ENCODE data around the gene BCAP31.

The BCAP31 gene

DNA sequence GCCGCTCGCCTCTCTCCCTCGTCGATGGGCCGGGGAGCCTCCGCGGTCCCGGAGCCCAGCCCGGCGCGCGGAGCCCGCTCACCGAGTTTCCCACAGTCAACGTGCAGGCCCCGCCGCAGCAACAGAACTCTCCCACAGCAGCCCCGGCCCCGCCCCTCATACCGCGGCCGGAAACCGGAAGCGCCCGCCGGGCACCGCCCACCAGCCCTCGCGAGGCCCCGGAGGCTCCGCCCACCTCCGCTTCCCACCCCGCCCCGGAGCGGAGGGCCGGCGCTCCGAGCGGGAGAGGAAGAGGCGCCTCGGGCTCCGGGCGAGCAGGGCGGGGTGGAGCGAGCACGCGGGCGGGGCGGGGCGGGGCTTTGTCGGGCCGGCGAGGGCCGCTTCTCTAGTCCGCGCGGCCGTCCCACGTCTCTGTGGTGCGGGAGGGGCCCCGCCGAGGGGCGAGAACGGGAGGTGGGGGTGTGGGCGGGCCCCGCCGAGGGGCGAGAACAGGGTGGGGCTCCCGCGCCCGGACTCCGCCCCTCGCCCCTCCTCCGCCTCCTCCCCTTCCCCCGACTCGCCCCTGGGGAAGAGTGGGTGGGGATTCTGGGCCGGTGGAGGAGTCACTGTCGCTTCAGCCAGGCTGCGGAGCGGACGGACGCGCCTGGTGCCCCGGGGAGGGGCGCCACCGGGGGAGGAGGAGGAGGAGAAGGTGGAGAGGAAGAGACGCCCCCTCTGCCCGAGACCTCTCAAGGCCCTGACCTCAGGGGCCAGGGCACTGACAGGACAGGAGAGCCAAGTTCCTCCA lies at the start of gene BCAP31, which contains the start of gene ABCD1:
Gene BCAP31 (minus strand): TSS at position 136 of the 787 bp plus-strand sequence. CDS start 1,143 bp downstream, outside the sequence.
Gene ABCD1 (plus strand): TSS at position 605 of the 787 bp plus-strand sequence. CDS start 411 bp downstream, outside the sequence.
- DNase-seq = peak; percentile 81

DNA sequence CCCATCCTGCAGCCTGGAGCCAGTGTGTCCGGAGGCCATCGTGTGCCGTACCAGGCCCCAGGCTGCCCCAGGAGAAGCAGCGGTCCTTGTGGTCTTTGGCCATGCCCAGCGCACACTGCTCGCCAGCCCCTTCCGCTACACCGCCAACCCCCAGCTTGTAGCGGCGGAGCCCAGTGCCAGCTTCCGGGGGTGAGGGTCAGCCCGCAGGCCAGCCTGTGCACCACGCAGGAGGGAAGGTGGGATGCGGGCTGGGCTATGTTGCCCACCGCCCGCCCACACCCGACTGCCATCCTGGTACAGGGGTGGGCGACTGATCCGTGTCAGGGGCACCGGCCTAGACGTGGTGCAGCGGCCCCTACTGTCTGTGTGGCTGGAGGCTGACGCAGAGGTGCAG lies 49.0 kb upstream of the BCAP31 start:
- no peak for DNase-seq

- no peak for DNase-seq
Measured at GRCh38 chrX:153772316-153773217, 48.4 kb upstream of the BCAP31 start.

GRCh38 chrX:153771415-153772315 lies 47.5 kb upstream of the BCAP31 start:
- no peak for DNase-seq

DNA sequence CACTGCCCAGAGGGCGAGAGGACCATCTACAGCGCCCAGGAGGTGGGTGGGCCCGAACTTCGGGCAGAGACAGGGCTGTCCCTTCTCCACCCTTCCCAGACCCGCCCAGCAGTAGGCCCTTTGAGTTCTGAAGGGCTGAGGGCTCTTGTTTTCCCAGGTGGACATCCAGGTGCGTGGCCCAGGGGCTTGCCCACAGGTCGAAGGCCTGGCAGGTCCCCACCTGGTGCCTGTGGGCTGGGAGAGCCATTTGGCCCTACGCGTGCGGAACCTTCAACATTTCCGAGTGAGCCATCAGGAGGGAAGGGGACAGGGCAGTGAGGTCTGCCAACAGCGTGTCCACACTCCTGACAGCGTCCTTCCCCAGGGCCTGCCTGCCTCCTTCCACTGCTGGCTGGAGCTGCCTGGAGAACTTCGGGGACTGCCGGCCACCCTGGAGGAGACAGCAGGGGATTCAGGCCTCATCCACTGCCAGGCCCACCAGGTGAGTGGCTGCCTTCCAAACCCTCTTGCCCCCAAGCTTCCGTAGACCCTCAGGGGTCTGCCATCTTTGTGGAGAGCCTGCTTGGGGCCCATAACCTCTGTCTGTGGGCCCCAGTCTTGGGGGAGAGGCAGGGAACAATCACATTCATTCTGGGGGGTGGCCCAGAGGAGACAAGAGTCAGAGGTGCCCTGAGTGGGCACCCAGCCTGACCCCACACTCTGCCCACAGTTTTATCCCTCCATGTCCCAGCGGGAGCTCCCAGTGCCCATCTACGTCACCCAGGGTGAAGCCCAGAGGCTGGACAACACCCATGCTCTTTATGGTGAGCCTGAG lies 46.6 kb upstream of the BCAP31 start:
- DNase-seq = no peak

- DNase-seq = no peak
Measured at GRCh38 chrX:153769865-153770600, 45.8 kb upstream of the BCAP31 start.

GRCh38 chrX:153769158-153769864 lies 45.1 kb upstream of the BCAP31 start:
- DNase-seq = no peak

GRCh38 chrX:153768311-153769157 lies 44.3 kb upstream of the BCAP31 start:
- DNase-seq = no peak

- no peak for DNase-seq
Measured at GRCh38 chrX:153767674-153768055, 43.5 kb upstream of the BCAP31 start.

GRCh38 chrX:153766871-153767673 lies 42.9 kb upstream of the BCAP31 start:
- DNase-seq = no peak

- no peak for DNase-seq
Measured at GRCh38 chrX:153766098-153766817, 42.1 kb upstream of the BCAP31 start.

DNA sequence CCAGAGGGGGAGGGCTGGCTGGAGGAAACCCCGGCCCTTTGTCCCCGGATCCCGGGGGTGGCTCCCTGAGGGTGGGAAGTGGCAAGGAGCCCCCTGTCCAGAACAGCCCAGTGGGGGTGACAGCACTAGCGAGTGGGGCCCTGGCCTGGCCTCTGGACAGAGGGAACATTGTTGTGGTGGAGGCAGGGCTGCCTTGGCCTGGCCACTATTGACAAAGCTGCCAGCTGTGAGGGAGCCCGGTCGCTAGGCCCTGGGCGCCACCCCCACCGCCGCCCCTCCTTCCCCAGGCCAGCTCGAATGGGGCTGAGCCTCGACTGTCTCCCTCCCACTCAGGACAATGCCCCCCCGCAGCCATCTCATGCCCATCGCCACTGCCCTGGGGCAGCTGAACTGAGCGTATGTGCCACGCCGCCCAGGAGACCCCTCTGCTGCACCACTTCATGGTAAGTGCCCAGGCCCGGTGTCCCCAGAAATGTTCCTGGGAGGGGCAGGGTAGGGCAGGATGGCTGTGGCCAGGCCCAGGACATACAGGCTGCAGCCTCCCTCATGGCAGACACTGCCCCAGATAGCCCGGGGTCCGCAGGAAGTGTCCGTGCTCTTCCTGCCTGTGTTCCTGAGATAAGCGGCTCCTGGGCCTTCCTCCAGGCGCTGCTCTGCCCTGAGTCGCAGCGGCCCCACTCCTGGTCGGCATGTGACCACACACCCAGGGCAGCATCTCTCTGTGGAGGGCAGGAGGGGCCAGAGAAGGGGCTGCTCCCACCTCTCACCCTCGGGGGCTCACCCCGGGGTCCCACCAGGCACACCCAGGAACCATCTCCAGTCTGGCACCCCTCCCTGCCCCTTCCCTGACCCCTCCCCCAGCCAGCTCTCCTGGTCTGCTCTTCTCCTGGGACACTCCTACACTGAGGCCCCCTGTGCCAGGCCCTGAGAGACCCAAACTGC lies 41.2 kb upstream of the BCAP31 start:
- no peak for DNase-seq

DNA sequence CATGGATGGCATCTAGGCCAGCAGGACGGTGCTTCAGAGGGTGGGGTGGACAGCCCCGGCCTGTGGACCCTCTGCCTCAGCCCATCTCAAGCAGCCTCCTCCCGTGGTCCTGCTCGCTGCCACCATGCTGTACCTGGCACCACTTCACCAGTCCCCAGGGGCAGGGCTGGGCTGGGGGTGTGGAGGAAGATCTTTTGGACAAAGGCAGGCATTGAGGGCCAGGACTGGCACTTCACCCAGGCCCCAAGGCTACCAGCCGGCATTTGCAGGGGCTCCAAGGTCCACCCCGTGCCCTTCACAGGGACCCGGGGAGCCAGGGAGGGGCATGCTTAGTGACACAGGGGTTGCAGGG lies 40.6 kb upstream of the BCAP31 start:
- DNase-seq = no peak

- DNase-seq = peak; percentile 57
Measured at GRCh38 chrX:153763989-153764755, 40.0 kb upstream of the BCAP31 start, which contains the start of gene PLXNB3. TSS of gene PLXNB3 (plus strand) at chrX:153764249. CDS start at chrX:153765536, 1,287 bp downstream.

DNA sequence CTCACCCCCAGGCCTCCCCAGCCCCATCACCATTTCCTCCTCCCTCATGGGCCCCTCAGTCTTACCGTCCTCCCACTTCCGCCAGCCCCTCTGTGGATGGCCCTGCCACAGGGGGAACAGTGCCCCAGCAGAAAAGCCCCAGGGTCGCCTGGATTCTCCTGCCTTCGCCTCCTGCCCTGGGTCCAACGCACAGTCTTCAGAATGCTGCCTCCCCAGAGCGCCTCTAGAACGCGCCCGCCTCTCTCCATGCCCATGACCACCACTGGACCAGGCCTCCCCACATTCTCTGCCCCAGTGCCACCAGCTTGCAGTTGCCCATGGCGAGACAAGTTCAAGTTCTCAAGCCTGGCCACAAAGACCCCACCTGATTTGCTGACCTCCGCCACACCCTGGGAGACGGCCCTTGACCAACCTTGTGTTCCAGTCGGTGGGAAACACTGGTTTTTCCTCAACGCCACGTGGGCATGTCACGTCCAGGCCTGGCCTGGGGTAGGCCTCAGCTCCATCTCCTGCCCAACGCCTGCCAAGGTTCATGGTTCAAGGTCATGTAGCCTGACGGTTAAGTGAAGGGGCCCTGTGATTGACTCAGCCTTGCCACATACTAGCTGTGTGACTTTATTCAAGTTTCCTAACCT lies 39.2 kb upstream of the BCAP31 start:
- no peak for DNase-seq

All from activated CD4-positive, alpha-beta T cell treated with anti-CD3 and anti-CD28 coated beads for 1 hour (primary cell).